Gastroesophageal sphincter (tissue), 4 donors: ENCODE results near the gene RABL3. TPM values are rescaled to one million over a fixed set of nuclear protein-coding genes. Genes with fewer than 3 reads are reported as not detected.

ENCODE experiments used
- ATAC-seq: fragments of 150-250 bp; one replicate; pipeline ENCODE4 v1.9.1; 2016; ENCODE audit warnings: mild to moderate bottlenecking, moderate library complexity
- H3K27ac ChIP-seq, 4 donors: fragments of 200-600 bp; sonication (generic) in 3 of 4; 1 replicate in 3 of 4; 2 replicates in 1 of 4; pipeline ENCODE4 v1.5.1; 2016 to 2019
- H3K27me3 ChIP-seq: fragments of 200-600 bp; sonication (generic); one replicate; pipeline ENCODE4 v1.5.1; 2019
- H3K36me3 ChIP-seq, 2 donors: fragments of 200-600 bp; sonication (generic); one replicate each; pipeline ENCODE4 v1.5.1; 2019; ENCODE audit warnings: control low read depth in 1 of 2
- H3K4me1 ChIP-seq, 3 donors: fragments of 200-600 bp; sonication (generic); 1 replicate in 2 of 3; 2 replicates in 1 of 3; pipeline ENCODE4 v1.5.1; 2016 to 2019; ENCODE audit warnings: control low read depth in 2 of 3
- H3K4me3 ChIP-seq, 2 donors: fragments of 200-600 bp; sonication (generic); one replicate each; pipeline ENCODE4 v1.5.1; 2019; ENCODE audit warnings: mild to moderate bottlenecking in 1 of 2, moderate library complexity in 1 of 2
- H3K9me3 ChIP-seq, 3 donors: fragments of 200-600 bp; sonication (generic); one replicate each; pipeline ENCODE4 v1.5.1; 2017 to 2019; ENCODE audit warnings: control low read depth in 2 of 3
- CTCF ChIP-seq, 4 experiments: fragments of 200-600 bp in 2 of 4; fragments of 450-650 bp in 2 of 4; sonication (generic) in 1 of 4; IDR thresholded peaks; one replicate each; pipeline ENCODE4 v1.5.1; 2017 to 2019; ENCODE audit warnings: antibody characterized with exemption in 4 of 4, mild to moderate bottlenecking in 2 of 4, moderate library complexity in 2 of 4
- EP300 ChIP-seq: sonication (generic); formaldehyde crosslinking; IDR thresholded peaks from one replicate; pipeline ENCODE4 v1.6.1; 2017; ENCODE audit warnings: antibody characterized with exemption, mild to moderate bottlenecking
- POLR2A ChIP-seq, 2 donors: fragments of 450-650 bp; IDR thresholded peaks; one replicate each; pipeline ENCODE4 v1.6.1; 2017; ENCODE audit warnings: antibody characterized with exemption in 2 of 2, mild to moderate bottlenecking in 2 of 2, moderate library complexity in 1 of 2
- POLR2AphosphoS5 ChIP-seq: sonication (generic); formaldehyde crosslinking; IDR thresholded peaks from one replicate; pipeline ENCODE4 v1.6.1; 2017; ENCODE audit warnings: antibody characterized with exemption
- WGBS, 2 donors: methylation state at CpG; one replicate each; pipeline ENCODE4 v1.1.5; 2018; ENCODE audit warnings: low coverage in 1 of 2; 5-methylcytosine and 5-hydroxymethylcytosine counted together
- total RNA-seq, 4 donors: library from RNA; depleted of rRNA; stranded (reverse); fragments of >200 nt; gene quantifications; one replicate each; pipeline ENCODE4 v1.1.0, GENCODE V29; 2016

RABL3 gene
- total RNA-seq, 4 donors from 2014 or later, result 16.3 to 29.2 (median 20.1) TPM

- Histone ChIP-seq H3K4me1 (no peaks in the 10 kb centered on the region), H3K27me3 (no peaks in the 10 kb centered on the region), H3K36me3 (peaks cover 0 to 18% of the 10 kb centered on the region in 2 donors), H3K27ac (no peak overlapping the region), H3K9me3 (no peaks in the 10 kb centered on the region), H3K4me3 (no peak overlapping the region)
- ATAC-seq, result no peak
- WGBS, 2 donors, result 40 to 83% methylated on average over 2 to 4 of the region's 4 CpGs
- TF ChIP-seq CTCF (IDR thresholded peaks at IDR 0.05) (no peak), POLR2A (IDR thresholded peaks at IDR 0.05) (no peak), EP300 (no peak), POLR2AphosphoS5 (no peak)
Observed at GRCh38 chr3:120684896-120685295, 57.4 kb downstream of the RABL3 start.

GRCh38 chr3:120683671-120684301 is 58.5 kb downstream of the RABL3 start:
- ATAC-seq, result no peak
- H3K4me3 ChIP-seq, result no peak overlapping the region
- no peak for TF ChIP-seq POLR2A (IDR thresholded peaks at IDR 0.05)
- TF ChIP-seq EP300, result no peak
- no peak for TF ChIP-seq POLR2AphosphoS5
- TF ChIP-seq CTCF (IDR thresholded peaks at IDR 0.05), result no peak
- 85 to 94% methylated on average over 3 of the region's 3 CpGs for WGBS, 2 donors
- H3K4me1 ChIP-seq, result peaks cover 0 to 5% (median 0%) of the 10 kb centered on the region in 3 donors
- no peaks in the 10 kb centered on the region for H3K9me3 ChIP-seq
- no peaks in the 10 kb centered on the region for H3K27me3 ChIP-seq
- H3K27ac ChIP-seq, result no peak overlapping the region
- peaks cover 0 to 8% of the 10 kb centered on the region in 2 donors for H3K36me3 ChIP-seq

GRCh38 chr3:120683213-120683612 is 59.1 kb downstream of the RABL3 start:
- Histone ChIP-seq H3K27ac (no peak overlapping the region), H3K4me1 (peaks cover 2 to 11% (median 4%) of the 10 kb centered on the region in 3 donors), H3K9me3 (no peaks in the 10 kb centered on the region), H3K4me3 (no peak overlapping the region), H3K27me3 (no peaks in the 10 kb centered on the region), H3K36me3 (peaks cover 0 to 3% of the 10 kb centered on the region in 2 donors)
- ATAC-seq, result no peak
- 100% methylated on average over 1 of the region's 1 CpG; no CpG with 5 or more reads in 1 of the 2 donors for WGBS, 2 donors
- no peak for TF ChIP-seq POLR2A (IDR thresholded peaks at IDR 0.05)

- Histone ChIP-seq H3K4me1 (peaks cover 5 to 18% (median 5%) of the 10 kb centered on the region in 3 donors), H3K4me3 (no peak within 1 kb of the TSS), H3K27me3 (no peaks in the 10 kb centered on the region), H3K36me3 (no peaks in the 10 kb centered on the region), H3K27ac (no peak within 1 kb of the TSS), H3K9me3 (no peaks in the 10 kb centered on the region)
- no peak for ATAC-seq
- no peak for TF ChIP-seq POLR2AphosphoS5
- TF ChIP-seq EP300, result no peak
- TF ChIP-seq CTCF (IDR thresholded peaks at IDR 0.05), result no peak
- no peak for TF ChIP-seq POLR2A (IDR thresholded peaks at IDR 0.05)
- WGBS, 2 donors, result 96 to 100% methylated on average over 4 to 5 of the region's 5 CpGs
Observed at GRCh38 chr3:120682095-120682681, 60.1 kb downstream of the RABL3 start, which contains the start of gene HGD. HGD (minus strand) TSS chr3:120682239; CDS start chr3:120682111, 128 bp downstream.

DNA sequence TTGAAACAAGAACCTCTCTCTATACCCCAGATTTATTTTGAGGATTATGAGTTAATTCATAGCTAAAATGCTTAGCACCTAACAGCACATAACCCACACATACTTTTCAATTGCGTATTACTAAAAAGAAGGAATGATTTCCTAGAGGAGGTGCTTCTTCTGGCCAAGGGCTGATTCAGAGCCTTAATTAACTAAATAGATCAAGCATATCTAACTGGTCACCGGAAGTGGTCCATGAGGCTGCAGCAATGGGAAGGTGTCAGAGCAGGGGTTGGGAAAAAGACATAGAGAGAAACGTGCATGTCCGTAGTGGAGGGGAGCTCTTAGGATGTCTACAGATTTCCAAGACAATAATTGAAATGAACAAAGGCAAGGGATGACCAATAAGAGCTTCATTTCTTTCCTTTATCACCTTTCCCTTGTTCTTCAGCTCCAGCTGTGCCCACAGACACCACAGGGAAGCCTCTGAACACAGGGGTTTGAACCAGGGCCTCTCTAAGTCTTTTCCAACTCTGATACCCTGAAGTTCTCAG is 60.7 kb downstream of the RABL3 start:
- H3K9me3 ChIP-seq, result no peaks in the 10 kb centered on the region
- H3K27me3 ChIP-seq, result no peaks in the 10 kb centered on the region
- ATAC-seq, result no peak
- no peak overlapping the region for H3K27ac ChIP-seq
- no peak for TF ChIP-seq EP300
- TF ChIP-seq CTCF (IDR thresholded peaks at IDR 0.05), result no peak
- no peak for TF ChIP-seq POLR2A (IDR thresholded peaks at IDR 0.05)
- no peak for TF ChIP-seq POLR2AphosphoS5
- 100% methylated on average over 1 to 4 of the region's 4 CpGs for WGBS, 2 donors
- no peaks in the 10 kb centered on the region for H3K36me3 ChIP-seq
- peaks cover 5 to 18% (median 5%) of the 10 kb centered on the region in 3 donors for H3K4me1 ChIP-seq
- H3K4me3 ChIP-seq, result no peak overlapping the region
